NCI-H1417 (cell line): ENCODE data around the gene EMID1.

Experiments used
- DNase-seq, 3 experiments: peaks; one replicate each; lab custom pipeline; 2025; lab: John Stamatoyannopoulos, UW

Gene EMID1

GRCh38 chr22:29260601-29261315, 55.1 kb downstream of the EMID1 start:
- no peak for DNase-seq

- no peak for DNase-seq
Observed at GRCh38 chr22:29263791-29264276, 58.1 kb downstream of the EMID1 start.

- DNase-seq, result no peak
Observed at GRCh38 chr22:29265305-29265704, 59.6 kb downstream of the EMID1 start.

DNA sequence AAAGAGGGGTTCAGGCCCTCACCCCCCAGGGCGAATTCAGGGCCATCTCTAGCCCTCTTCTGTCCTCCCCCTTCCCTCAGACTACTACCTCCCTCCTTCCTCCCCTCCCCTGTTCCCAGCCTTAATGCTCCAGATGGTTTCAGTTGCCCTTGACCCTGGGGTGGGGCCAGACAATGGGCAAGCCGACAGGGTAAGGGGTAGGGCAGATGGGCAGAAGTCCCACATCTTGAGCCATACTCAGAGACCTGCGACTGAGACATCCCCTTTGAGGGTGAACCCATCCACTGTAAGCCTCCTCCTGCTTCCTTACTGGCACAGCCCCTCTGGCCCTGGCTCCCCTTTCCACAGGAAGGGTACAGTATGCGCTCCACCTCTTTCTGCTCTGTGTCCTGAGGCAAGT, 60.2 kb downstream of the EMID1 start:
- no peak for DNase-seq

DNA sequence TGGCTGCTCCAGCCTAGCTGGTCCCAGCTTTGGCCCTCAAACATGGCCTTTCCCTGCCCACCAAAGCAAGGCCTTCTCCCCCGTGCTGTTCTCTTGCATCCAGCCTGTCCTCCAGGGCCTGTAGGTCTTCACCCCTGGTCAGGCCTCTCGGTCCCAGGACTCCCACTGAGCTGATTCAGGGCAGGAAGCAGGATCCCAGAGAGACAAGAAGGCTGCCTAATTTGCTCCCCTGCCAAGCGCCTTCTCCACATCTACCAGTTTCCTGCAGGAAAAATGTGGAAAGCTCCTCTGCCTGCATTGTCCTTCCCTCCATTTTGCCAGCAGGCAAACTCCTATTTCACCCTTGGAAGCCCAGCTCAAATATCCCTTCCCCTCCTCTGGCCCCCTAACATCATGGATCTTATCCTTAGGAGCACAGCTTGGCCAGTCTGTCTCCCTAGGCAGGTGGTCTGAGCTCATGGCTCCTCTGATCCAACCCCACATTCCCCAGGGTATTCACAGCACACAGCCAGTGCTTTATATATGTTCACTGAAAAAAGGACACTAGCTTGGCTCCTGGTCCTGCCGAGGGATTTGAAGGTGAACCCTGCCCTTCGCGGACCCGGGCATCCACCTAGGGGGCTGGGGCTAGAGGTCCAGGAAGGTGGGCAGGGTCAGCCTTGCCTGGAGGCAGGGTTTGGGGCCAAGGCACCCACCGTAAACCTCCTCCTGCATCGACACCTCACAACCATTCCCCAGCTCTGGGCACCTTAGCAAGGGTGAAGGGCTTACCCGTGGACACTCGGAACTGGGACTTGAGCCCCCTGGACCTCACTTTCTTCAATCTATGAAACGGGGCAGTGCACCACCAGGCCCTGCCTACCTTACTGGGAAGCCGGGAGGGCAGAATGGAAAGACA, 61.1 kb downstream of the EMID1 start:
- peak in 1 of 3 experiments; percentile 45 for DNase-seq

GRCh38 chr22:29267462-29267857, 61.8 kb downstream of the EMID1 start:
- peak in 1 of 3 experiments; percentile 45 for DNase-seq

- peak; percentile 91 to 97 (median 95) for DNase-seq
Observed at GRCh38 chr22:29267858-29268510, 62.3 kb downstream of the EMID1 start, which contains the start of the genes EWSR1 and RHBDD3. Gene EWSR1 (plus strand): TSS chr22:29268268. CDS start chr22:29268337, 69 bp downstream. Gene RHBDD3 (minus strand): TSS chr22:29267981. CDS start chr22:29265626, 2,355 bp downstream.

- DNase-seq, result peak; percentile 7 to 80 (median 77)
Observed at GRCh38 chr22:29268511-29269229, 63.0 kb downstream of the EMID1 start.

GRCh38 chr22:29269230-29269604, 63.5 kb downstream of the EMID1 start:
- peak in 2 of 3 experiments; percentile 22 to 52 for DNase-seq

- DNase-seq, result peak in 1 of 3 experiments; percentile 8
Observed at GRCh38 chr22:29269731-29270474, 64.2 kb downstream of the EMID1 start.

DNA sequence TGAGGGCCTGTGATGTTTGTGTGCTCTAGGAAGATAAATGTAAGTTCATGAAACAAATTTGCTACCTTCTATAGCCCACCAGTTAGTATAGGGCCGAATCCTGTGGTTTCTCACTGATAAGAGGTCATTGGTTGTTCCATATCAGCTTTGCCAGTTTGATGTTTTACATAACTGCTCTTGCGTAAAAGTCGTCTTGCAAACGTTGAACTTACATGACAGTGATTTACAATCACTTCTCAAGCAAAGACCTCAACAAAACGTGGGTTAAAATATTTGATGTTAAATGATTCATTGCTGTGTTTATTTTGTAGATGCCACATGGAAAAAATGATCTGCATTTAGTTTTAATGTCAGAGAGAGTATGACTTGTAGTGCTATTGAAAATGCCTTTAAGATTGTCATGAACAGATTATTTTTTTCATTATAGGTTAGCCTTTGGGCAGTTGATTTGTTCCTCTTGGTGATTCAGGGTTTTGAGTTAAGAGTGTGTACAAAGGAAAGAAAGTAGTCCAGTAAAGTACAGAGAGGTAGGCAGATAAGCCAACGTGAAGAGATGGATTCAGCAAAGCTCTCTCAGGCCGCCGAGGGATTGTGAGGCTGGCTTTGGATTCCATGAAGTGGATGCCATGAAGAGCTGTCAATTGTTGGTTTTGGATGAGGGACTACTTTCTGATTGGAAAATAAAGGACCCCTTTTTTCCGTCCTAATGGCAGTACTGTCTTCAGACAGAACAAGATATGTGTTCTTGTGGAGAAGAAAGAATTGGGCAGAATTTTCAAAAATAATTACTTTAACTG, 65.0 kb downstream of the EMID1 start:
- no peak for DNase-seq

DNA sequence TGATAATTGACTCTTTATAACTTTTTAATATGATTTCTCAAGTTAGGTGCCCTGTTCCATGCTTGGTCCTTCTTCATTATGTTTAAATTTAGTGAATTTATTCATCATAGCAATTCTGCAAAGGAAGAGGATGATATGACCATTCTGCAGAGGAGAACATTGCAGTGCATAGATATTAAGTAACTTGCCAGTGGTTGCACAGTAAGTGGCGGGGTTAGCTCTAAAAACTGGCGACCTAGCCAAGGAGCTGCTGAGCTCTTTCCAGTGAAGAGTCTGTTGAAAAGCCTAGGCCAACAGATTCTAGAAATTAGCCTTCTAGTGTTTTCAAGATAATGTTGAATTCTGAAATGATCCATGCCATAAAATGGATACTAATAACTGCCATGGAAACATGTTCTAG, 66.9 kb downstream of the EMID1 start:
- no peak for DNase-seq

GRCh38 chr22:29275167-29275566, 69.5 kb downstream of the EMID1 start:
- no peak for DNase-seq

- no peak for DNase-seq
Observed at GRCh38 chr22:29275819-29276565, 70.3 kb downstream of the EMID1 start.

GRCh38 chr22:29277927-29278326, 72.2 kb downstream of the EMID1 start:
- no peak for DNase-seq

DNA sequence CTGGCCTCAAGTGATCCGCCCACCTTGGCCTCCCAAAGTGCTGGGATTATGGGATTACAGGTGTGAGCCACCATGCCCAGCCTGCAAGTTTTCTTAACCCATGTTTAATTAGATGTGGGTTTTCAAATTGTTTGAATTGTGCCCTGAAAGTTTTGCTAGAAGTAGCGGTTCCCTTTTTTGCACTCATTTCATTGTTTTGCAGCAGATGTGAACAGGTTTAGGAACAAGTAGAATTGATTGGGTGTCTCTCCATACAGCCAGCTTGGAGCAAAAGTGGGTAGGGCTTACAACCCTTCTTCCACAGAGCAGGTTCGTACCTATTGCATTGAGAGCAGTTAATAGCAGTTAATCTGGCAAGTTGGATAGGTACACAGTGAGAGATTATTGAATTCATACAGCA, 78.5 kb downstream of the EMID1 start:
- no peak for DNase-seq

GRCh38 chr22:29288837-29289236, 83.1 kb downstream of the EMID1 start:
- DNase-seq, result no peak

GRCh38 chr22:29290061-29290460, 84.4 kb downstream of the EMID1 start:
- DNase-seq, result no peak

GRCh38 chr22:29291215-29291614, 85.5 kb downstream of the EMID1 start:
- DNase-seq, result no peak
